Erythroblast (primary cell): Measurements from ENCODE around the gene FRMD3.

Experiments used
- GATA1 ChIP-seq: IDR thresholded peaks from 2 replicates; pipeline ENCODE4 v1.6.1; 2011; ENCODE audit warnings: low read depth, mild to moderate bottlenecking, control low read depth, low read length, moderate library complexity
- POLR2A ChIP-seq: IDR thresholded peaks from 2 replicates; pipeline ENCODE4 v1.6.1; 2011; ENCODE audit warnings: mild to moderate bottlenecking, low read length

DNA sequence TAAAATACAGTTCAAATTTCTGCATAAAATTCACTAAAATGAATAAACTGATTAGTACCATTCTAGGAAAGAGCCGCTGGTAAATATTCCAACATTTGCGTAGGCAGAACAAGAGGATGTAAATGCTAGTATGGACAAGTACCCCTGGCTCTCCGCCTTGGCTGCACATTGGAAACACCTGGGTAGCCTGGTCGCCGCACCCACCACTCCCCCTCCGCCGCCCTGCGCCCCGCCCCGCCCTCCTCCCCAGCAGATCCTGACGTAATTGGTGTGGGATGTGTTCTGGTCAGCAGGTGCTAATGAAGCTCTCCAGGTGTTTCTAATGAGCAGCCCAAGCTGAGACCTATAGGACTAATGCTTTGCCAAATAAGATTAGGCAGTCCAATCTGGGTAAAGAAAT lies 225.7 kb downstream of the FRMD3 start:
- TF ChIP-seq POLR2A (no peak), GATA1 (no peak)
